Measurements from ENCODE around the gene PREB. TPM values are rescaled to one million over a fixed set of nuclear protein-coding genes. Genes with fewer than 3 reads are reported as not detected.

The PREB gene
- total and polyA plus RNA-seq, 2 of the 13 experiments (the other 11 are each of a cell fraction or from before 2014, with no cell fraction given), result 112 to 192 TPM

DNA sequence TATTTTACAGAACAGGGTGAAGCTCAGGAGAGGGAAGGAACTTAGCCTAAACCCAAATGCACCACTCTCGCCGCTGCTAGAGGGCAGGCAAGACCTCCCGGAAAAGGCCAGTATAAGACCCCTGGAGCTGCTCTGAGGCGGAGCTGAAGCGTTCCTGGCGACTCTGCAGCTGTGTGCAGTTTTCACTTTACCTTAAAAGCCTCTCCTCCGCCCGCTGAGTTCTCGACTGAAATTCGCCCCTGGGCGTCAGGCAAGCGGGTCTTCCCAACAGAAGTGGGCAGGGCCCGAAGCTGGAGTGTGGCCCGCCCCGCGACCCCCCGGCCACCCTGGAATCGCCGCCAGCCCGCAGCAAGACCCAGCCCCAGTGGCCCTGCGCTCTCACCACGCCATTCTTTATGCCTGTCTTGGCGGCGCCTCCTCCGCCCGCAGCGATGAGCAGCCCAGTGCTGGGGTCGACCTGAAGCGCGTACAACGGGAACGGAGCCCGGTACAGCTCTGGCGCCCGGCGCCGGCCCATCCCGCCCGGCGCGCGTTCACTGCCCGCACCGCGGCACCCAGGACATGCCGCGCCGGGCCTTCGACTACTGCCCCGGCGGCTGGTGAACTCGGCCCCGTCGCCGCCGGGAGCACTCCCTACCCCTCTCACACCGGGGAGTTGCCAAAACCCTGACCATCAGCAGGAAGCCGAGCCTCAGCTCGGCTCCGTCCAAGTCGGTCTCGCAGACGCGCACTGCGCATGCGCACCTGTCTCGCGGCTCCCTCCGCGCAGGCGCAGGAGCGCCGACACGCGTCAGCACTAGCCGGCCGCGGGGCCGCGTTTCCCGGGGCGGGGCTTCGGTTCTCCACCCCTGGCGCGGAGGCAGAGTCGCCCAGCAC lies at the start of gene PREB (continued):
- TF ChIP-seq ZNF546 (CRISPR knock-in tag; conservative IDR thresholded peaks at IDR 0.05) (peak; percentile 92), FOXO4 (CRISPR knock-in tag; conservative IDR thresholded peaks at IDR 0.05) (no peak), ETS1 (CRISPR knock-in tag; IDR thresholded peaks at IDR 0.05) (peak; percentile 68; the same call in 1 of the 2 replicates), ZNF382 (CRISPR knock-in tag; IDR thresholded peaks at IDR 0.05; ENCODE audit: borderline replicate concordance) (no peak)
- TF ChIP-seq, protein P1, sequence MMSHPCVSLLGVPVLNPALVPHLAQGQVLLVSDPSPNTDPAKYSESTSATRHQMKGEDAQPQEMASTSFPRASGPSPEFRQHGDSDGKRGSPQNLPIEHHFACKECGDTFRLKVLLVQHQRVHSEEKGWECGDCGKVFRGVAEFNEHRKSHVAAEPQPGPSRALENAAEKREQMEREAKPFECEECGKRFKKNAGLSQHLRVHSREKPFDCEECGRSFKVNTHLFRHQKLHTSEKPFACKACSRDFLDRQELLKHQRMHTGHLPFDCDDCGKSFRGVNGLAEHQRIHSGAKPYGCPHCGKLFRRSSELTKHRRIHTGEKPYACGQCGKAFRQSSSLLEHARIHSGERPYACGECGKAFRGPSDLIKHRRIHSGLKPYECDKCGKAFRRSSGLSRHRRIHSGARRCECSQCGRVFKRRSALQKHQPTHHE (CRISPR knock-in tag; IDR thresholded peaks at IDR 0.05; ENCODE audit: borderline replicate concordance), result peak; percentile 91

DNA sequence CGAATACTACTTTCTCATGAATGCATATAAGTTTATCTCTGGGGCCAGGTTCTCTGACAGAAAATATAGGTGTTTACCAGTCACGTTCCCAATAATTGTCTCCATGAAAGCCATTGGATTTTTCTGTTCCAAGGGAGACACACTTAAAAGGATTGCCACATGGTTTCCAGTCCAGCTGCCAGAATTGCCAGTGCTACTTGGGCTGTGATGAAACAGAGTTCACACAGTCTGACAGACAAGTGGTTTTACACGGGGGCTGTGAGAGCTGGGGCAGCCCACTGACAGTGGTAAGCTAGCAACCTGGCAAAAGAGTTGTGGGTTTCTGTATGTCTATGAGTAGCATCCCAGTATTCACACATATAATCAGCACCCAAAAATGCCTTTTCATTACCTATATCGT lies 49.7 kb upstream of the PREB start:
- H3K9me3 ChIP-seq (ENCODE audit: low read length), result no peaks in the 10 kb centered on the region
- DNase-seq (ENCODE audit: low spot score), result peak; percentile 43
- in situ Hi-C loops (cut with HindIII; ENCODE audit: extremely low pct_ligation_motif_present, low pct_unique_long_range_greater_than_20kb) (no loop called here), intact Hi-C loops (cut with micrococcal nuclease; ENCODE audit: unreplicated experiment) (no loop called here)
- WGBS (ENCODE audit: low lambda C conversion rate), result 82% methylated on average over 4 of the region's 4 CpGs
- no peak for FAIRE-seq
- H3K27me3 ChIP-seq (ENCODE audit: control insufficient read depth in 1 of 2, insufficient read depth in 2 of 2, low read length in 2 of 2), result no peaks in the 10 kb centered on the region
- peak overlapping the region; percentile 39 for H3K27ac ChIP-seq (ENCODE audit: extremely low read length, insufficient read depth, low read length)
- no peak overlapping the region for H3K4me2 ChIP-seq (ENCODE audit: low read depth, low read length)
- ChIA-PET POLR2A (interaction anchor here (0.9 to 3.1 kb wide), 3 partner anchors 9 to 50 kb away, joined by 3 to 13 read pairs (median 3); partner anchors contain the start of gene PREB), CTCF (ENCODE audit: low intra/inter-chr PET ratio, low total read pairs) (no interaction called here)
- BruUV-seq (replicated peaks), result no TSS peak
- H3K79me2 ChIP-seq (ENCODE audit: insufficient read depth, low read length), result no peaks in the 10 kb centered on the region
- H3K4me1 ChIP-seq (ENCODE audit: insufficient read depth, low read length), result peaks cover 80% of the 10 kb centered on the region
- H3K4me3 ChIP-seq (replicated peaks in 1 of 3; ENCODE audit: insufficient read depth in 1 of 3, low read depth in 2 of 3, low read length in 3 of 3), result no peak overlapping the region
- no peaks in the 10 kb centered on the region for H3K36me3 ChIP-seq (replicated peaks in 1 of 2; ENCODE audit: control insufficient read depth in 1 of 2, insufficient read depth in 2 of 2, low read length in 2 of 2)
- H4K20me1 ChIP-seq (ENCODE audit: insufficient read depth, low read length), result no peaks in the 10 kb centered on the region
- ATAC-seq, result no peak
- H2AFZ ChIP-seq (ENCODE audit: low read length), result no peak overlapping the region
- H3K9ac ChIP-seq (ENCODE audit: insufficient read depth, low read depth, low read length), result no peak overlapping the region
- TF ChIP-seq NAIF1 (CRISPR knock-in tag; IDR thresholded peaks at IDR 0.05; ENCODE audit: borderline replicate concordance), result no peak
- TF ChIP-seq SRSF4 (IDR thresholded peaks at IDR 0.05; ENCODE audit: low read depth, low read length, poor library complexity, severe bottlenecking), result no peak
- no peak for TF ChIP-seq ZNF441 (CRISPR knock-in tag; IDR thresholded peaks at IDR 0.05; ENCODE audit: borderline replicate concordance)
- no peak for TF ChIP-seq TCF12 (IDR thresholded peaks at IDR 0.05)
- TF ChIP-seq TCF12 (CRISPR knock-in tag; IDR thresholded peaks at IDR 0.05), result no peak
- TF ChIP-seq JUNB (CRISPR knock-in tag; IDR thresholded peaks at IDR 0.05; ENCODE audit: borderline replicate concordance), result no peak
- no peak for TF ChIP-seq JUN (CRISPR knock-in tag; IDR thresholded peaks at IDR 0.05)
- TF ChIP-seq THAP9 (CRISPR knock-in tag; IDR thresholded peaks at IDR 0.05; ENCODE audit: borderline replicate concordance), result no peak
- TF ChIP-seq ATM (IDR thresholded peaks at IDR 0.05; ENCODE audit: borderline replicate concordance), result no peak
- TF ChIP-seq ZNF878 (CRISPR knock-in tag; IDR thresholded peaks at IDR 0.05), result no peak
- TF ChIP-seq GATAD2A (CRISPR knock-in tag; IDR thresholded peaks at IDR 0.05), result peak; percentile 47

All from HepG2 (cell line).